HUDEP-2 (cell line): ENCODE data around the gene SPOCD1.

ENCODE experiments used
- DNase-seq, 76 experiments: peaks; one replicate each; lab custom pipeline; 2025; ENCODE audit not compliant: unreplicated experiment in 76 of 76; lab: John Stamatoyannopoulos, UW

Gene SPOCD1

GRCh38 chr1:31775210-31775999, 40.4 kb downstream of the SPOCD1 start:
- DNase-seq = no peak

DNA sequence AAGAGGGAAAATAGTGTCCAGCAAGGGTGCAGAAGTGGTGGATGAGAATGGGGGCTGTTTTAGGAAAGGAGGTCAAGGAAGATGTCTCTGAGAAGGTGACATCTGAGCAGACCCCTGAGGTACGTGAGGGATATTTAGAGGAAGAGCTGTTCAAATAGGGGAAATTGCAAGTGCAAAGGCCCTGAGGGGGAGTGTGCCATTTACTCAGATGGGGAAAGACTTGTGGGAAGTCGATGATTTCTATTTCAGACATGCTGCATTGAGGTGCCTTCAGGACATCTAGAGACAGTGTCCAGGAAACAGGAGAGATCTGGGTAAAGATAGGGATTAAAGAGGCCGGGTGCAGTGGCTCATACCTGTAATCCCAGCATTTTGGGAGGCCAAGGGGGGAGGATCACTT, 41.3 kb downstream of the SPOCD1 start:
- DNase-seq = no peak

DNA sequence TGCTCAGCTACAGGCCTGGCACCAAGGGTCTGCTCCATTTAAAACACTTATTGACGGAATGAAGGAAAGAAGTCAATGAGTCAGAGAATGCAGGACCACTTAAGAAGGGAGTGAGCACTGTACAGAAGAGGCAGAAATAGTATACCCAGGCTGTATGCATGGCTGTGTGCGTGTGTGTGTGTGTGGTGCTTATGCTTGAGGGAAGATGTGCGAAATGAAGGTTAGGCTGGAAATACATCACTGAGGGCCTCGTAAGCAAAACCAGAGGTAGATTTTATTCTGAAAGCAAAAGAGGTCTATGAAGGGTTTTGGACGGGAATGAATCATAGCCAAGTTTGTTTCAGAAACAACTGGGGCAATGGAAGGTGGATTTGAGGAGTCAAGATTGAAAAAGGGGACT, 42.0 kb downstream of the SPOCD1 start:
- DNase-seq = no peak

- no peak for DNase-seq
These were observed 43.1 kb downstream of the SPOCD1 start for GRCh38 chr1:31772669-31773248.

DNA sequence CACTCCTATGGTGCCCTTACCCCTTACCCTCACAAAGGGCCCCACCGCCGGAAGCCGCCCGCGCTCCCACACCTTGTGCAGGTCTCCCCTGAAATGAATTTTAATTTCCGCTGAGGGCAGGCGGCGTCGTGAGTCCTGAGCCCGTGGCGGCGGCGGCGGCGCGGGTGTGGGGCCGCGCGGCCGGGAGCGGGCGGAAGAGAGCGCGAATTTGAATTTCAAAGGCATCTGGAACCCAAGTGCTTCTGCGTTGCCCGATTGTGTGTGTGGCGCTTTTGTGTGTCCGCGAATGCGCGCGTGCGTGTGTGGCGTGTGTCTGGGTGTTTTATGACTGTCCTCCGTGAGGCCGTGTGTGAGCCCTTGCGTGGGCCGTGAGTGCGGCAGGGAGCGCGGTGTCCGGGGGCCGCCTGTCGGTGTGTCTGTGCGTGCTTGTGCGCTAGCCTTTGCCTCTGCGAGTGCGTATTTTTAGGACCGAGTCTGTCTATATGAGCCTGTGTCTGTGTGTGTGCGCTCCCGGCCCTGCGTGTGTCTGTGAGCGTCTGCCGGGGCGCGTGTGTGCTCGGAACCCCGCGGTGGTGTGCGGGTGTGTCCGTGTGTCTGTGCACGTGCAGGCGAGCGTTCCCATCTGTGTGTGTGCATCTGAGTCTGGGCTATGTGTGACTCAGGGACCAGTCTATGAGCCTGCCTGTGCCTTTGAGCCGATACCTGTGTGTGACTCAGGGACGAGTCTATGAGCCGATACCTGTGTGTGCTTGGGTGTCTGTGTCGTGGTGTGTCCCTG, 43.7 kb downstream of the SPOCD1 start:
- DNase-seq = no peak

DNA sequence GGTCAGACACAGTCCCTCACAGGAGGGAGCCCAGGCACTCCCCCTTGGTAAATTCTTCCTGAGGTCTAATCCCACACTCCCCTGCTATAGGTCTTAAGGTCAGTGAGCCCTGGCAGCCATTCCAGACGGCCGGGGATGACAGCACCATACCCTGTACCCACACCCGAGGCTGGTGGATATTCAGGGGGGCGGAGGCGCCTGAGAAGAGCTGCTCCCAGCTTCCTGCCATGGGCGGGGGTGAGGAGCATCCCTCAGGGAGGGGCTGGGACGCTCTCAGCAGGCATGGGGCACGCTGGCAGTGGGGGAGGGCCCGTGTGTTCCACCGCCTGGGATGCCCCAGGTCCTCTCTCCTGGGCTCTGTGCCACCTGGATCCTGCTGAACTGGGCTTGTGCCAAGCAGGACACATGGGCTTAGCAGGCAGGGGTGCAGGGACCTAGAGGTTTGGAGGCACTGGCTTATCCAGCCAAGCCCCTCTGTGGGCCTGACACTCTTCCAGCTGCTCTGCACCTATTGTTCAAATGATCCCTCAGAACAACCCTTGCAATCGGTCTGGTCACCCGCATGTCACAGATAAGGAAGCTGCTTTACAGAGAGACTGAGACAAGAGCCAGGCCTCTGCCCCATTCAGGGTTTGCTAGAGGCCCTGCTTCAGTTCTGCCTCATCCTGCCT, 46.0 kb downstream of the SPOCD1 start:
- peak in 14 of 76 experiments; percentile 6 to 46 (median 24) for DNase-seq

DNA sequence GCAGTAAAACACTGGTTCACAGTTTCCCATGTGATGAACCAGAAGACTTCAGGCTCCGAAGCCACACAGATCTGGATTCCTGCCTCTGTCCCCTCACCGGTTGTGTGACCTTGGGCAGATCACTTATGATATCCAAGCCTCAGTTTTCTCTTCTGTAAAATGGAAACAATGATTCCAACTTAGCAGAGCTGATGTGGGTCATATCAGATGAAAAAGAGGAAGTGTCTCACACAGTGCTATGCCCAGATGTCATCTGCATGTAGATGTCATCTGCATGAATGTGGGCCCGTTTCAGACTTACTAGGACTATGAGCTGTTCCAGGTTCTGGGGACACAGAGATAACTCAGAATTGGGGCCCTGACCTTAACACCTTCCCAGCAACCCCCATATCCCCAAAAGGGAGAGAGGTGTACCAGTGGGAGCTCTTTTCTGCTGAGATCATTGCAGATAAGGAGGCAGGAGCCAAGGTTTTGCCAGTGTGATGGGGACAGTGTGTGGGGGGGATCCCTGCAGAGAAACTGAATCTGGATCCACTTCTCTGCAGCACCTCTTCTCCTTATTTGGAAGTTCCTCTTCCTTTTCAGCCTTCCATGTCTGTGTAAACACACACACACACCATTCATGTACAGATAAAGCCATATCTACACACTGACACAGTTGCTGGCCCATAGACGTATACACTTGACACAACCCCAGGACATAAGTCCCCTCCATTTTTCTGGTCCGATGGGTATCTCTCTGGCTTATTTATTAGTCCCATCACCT, 46.7 kb downstream of the SPOCD1 start:
- DNase-seq = peak in 2 of 76 experiments; percentile 20 to 40

- DNase-seq = no peak
These were observed 47.4 kb downstream of the SPOCD1 start for GRCh38 chr1:31768407-31768907.

DNA sequence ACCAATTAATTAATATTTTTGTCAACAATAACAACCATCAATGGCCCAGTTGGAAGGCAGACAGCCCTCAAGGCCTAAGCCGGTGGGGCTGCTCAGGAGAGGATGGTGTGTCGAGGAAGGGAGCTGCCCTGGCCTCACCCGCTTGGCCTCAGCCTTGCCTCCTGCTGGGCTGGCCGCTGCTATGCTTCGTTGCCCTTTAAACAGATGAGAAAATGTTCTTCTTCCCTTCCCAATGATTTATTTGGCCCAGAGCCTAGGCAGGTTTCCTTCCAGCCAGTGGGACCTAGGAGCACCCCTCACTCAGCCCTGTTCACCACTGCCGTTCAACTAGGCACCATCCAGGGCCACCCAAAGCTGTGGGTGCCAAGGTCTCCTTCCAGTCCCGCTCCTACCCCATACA, 48.6 kb downstream of the SPOCD1 start:
- DNase-seq = no peak

DNA sequence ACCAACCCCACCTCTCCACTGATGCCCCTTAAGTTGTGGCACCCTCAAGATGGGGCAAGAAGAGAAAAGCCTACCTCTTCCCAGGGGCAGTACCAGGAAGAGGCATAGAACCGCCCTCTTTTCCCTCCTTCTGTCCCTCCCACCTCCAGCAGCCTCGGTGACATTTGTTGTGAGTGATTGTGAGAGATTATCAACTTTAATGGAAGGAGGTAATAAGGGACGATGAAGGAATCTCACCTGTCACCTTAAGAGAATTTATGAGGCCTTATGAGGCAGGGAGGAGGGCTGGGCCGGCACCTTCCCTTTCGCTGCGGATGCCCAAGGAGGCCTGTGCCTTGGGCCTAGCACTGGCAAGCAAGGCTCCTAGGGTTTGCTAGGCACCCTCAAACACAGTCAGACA, 50.3 kb downstream of the SPOCD1 start:
- DNase-seq = no peak

DNA sequence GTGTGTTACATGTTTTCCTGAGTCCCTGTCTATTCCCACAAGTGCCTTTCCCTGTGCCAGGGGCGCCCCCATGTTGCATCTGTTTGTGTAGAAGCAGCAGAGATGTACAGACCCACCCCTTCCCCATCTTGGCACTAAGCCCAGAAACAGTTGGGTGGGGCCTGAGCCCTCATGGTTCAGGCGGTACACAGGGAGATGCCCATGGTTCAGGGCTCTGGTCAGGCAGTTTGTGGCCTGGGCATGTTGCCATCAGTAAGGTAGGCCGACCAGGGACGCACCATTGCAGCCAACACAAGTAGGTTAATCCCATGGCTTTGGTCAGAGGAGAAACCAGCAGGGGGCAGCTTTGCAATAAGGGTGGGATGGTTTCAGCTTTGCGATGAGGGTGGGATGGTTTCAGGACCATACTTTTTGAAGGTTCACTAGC, 50.8 kb downstream of the SPOCD1 start:
- DNase-seq = peak in 7 of 76 experiments; percentile 5 to 28 (median 14)

GRCh38 chr1:31764312-31765040, 51.3 kb downstream of the SPOCD1 start, which contains the start of gene ADGRB2:
ADGRB2 (minus strand) TSS chr1:31764340; CDS start chr1:31757221, 7,119 bp downstream.
- DNase-seq = no peak

DNA sequence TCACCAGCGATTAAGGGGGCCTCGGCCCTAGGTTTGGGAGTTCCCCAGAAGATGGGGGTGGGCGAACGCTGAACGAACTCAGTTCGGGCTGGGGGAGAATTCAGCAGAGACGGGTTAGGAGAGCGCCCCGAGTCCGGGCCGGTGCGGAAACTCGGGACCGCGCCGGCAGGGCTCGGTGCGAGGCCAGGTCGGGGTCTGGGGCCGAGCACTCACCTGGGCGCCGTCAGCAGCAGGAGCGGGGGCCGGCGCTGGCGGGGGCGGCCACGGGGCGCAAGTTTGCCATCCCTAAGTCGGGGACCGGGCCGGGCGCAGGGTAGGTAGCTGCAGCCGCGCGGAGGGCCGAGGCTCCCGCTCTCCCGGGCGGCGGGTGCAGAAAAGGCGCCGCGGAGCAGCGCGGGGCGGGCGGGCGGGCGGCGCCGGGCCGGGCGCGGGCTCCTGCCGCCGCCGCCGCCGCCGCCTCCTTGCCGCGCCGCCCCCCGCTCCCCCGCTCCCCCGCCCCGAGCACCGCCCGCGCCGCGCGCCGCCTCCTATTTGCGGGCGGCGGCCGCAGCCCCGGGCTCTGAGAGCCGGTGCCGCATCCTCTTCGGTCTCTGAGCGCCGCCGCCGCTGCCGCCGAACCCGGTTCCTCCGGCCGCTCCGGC, 52.0 kb downstream of the SPOCD1 start:
- no peak for DNase-seq

- DNase-seq = peak in 22 of 76 experiments; percentile 5 to 42 (median 24)
These were observed 52.8 kb downstream of the SPOCD1 start for GRCh38 chr1:31762726-31763670.

DNA sequence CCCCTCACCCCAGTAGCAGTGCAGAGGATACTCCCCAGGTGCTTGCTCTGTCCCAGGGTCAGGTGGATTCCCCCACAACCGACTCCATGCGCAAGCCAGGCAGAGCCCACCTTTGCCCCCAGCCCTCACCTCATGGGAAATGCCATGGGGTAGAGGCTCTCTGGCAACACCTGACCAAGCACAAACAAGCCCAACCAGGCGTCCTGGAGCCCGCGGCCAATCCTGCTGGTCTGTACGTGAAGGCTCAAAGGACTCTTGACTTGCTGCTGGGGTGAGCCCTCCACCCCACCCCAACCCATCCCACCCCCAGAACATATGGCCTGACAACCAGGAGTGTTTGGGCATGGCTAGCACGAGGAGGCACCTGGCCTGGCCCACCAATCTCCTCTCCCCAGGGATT, 53.5 kb downstream of the SPOCD1 start:
- DNase-seq = no peak

- DNase-seq = no peak
These were observed 53.9 kb downstream of the SPOCD1 start for GRCh38 chr1:31761883-31762282.
